ENCODE results near the gene FHL3.

- TF ChIP-seq, protein P1, sequence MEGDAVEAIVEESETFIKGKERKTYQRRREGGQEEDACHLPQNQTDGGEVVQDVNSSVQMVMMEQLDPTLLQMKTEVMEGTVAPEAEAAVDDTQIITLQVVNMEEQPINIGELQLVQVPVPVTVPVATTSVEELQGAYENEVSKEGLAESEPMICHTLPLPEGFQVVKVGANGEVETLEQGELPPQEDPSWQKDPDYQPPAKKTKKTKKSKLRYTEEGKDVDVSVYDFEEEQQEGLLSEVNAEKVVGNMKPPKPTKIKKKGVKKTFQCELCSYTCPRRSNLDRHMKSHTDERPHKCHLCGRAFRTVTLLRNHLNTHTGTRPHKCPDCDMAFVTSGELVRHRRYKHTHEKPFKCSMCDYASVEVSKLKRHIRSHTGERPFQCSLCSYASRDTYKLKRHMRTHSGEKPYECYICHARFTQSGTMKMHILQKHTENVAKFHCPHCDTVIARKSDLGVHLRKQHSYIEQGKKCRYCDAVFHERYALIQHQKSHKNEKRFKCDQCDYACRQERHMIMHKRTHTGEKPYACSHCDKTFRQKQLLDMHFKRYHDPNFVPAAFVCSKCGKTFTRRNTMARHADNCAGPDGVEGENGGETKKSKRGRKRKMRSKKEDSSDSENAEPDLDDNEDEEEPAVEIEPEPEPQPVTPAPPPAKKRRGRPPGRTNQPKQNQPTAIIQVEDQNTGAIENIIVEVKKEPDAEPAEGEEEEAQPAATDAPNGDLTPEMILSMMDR (IDR thresholded peaks at IDR 0.05), result no peak
- TF ChIP-seq POLR2A (IDR thresholded peaks at IDR 0.05), result no peak
These were observed 16.7 kb upstream of the FHL3 start for GRCh38 chr1:38021969-38022368.
